IPS DF 4.7 (cell line): Measurements from ENCODE around the gene SESN2.

Experiments used
- DNase-seq: peaks from one replicate; pipeline ENCODE4 v3.0.0-alpha.2; 2013; ENCODE audit warnings: low spot score; ENCODE audit errors: extremely low read depth

SESN2 gene

DNA sequence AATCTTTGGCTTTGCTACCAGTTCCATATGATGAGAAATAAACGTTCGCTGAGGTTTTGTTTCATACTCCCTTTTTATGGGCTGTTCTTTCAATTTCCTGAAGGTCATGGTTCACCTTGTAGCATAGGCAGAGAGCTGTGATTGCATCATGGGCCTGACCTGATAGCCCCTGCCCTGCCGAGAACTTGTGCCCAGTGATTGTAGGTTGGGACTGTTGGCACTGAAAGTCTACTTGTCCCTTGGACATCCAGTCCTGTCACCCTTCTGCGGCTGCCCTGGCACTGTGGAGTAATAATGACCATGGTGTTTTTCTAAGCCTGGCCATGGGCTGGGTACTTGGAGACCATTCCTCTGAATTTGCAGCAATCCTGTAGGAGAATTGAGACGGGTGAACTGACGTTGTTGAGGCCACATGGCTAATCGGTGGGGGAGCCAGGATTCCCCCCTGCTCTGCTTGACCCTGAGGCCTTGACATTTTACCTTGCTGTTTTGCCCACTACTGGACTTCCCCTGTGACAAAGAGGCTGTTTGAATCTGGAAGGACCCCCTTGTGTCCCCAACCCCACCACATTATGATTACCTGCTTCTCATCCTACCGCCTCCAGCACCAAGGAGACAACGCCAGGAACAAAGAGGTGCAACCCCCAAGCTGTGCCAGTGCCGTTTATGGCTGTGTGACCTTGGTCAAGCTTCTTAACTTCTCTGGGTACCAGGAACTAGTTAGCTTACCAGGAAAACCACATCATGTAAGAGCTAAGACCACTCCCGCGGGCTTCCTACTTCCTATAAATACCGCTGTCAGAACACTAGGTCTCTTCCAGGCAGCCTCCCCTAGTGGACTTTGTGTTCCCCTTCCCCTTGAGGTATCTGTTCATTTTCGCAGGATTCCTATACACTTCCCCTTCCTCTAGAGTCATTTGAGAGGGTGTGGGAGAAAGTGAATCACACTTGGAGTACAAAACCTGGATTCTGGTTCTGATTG is 23.4 kb downstream of the SESN2 start:
- DNase-seq: no peak

- no peak for DNase-seq
Measured at GRCh38 chr1:28286111-28286510, 26.8 kb downstream of the SESN2 start.

DNA sequence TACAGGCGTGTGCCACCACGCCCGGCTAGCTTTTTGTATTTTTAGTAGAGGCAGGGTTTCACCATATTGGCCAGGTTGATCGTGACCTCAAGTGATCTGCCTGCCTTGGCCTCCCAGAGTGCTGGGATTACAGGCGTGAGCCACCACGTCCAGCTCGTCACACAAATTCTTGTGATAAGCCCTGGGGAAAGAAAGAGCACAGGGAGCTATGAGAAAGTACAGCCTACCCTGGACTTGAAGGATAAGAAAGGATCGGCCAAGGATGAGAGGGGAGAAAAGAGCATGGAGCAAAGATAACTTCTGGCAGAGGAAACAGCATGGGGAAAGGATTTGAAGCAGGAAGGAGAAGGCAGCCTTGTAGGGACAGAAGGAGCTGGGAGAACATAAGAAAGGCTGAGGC is 29.2 kb downstream of the SESN2 start:
- DNase-seq: no peak

- peak; percentile 46 for DNase-seq
Measured at GRCh38 chr1:28290851-28291250, 31.5 kb downstream of the SESN2 start.

DNA sequence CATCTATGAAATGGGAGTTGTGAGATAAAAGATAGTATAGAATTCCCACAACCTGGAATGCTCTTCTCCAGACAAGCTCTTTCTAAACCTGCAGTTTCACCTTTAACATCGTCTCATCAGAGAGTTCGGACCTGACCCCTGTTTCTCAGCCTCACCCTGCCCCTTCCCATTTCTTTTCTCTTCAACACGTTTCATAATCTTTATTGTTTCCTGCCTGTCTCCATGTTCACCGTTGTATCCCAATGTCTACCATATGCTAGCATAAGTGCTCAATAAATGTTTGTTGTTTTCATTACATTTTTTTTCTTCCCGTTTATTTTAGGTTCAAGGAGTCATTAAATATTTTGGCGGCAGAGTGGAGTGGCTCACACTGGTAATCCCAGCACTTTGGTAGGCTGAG is 32.4 kb downstream of the SESN2 start:
- no peak for DNase-seq

DNA sequence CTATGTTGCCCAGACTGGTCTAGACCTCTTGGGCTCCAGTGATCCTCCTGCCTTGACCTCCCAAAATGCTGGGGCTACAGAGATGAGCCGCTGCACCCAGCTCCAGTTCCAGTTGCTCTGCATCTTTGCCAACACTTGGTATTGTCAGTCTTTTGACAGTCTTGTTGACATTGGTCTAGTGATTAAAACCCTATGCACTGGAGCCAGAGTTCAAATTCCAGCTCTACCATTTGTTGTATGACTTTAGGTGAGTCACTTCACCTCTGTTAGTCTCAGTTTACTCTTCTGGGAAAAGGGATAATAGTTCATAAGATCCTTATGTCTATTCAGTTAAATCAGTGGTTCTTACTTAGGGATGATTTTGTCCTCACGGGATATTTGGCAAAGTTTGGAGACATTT is 36.6 kb downstream of the SESN2 start:
- DNase-seq: no peak

DNA sequence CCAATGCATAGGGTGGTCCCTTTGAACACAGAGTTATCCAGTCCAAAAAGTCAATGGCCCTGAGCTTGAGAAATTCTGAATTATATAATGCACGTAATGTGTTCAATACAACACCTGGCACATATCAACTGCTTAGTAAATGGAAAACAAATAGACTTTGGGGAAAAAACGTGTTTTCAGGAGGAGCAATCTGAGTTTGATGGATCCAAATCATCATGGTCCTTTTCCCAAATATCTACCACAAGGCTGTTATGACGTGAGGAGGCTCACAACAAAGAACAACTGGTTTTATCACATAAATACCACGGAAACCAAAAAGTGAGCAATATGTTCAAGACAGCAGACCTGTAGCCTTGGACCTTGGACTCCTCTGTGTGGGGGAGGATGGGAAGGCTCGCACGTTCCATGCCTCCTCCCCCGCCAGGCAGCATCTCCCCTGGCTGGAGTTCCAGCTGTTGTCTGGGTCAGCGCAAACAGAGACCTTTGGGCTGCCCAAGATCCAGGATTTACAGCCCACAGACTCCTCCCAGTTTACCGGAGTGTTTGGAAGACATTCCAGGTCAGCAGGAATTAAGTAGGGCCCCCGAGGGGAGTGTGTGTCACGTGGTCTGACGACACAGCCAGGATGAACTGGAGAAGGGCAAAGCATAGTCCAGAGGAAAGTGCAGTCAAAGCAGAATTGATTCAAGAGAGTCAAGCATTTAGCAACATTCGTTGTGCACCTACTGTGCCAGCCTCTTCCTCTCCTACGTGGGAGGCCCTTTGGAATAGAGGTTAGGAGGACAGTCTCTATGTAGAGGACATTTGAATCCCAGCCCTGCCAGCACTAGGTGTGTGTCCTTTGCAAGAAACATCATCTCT is 37.3 kb downstream of the SESN2 start:
- peak; percentile 44 for DNase-seq

GRCh38 chr1:28297826-28298225 is 38.5 kb downstream of the SESN2 start:
- DNase-seq: no peak

DNA sequence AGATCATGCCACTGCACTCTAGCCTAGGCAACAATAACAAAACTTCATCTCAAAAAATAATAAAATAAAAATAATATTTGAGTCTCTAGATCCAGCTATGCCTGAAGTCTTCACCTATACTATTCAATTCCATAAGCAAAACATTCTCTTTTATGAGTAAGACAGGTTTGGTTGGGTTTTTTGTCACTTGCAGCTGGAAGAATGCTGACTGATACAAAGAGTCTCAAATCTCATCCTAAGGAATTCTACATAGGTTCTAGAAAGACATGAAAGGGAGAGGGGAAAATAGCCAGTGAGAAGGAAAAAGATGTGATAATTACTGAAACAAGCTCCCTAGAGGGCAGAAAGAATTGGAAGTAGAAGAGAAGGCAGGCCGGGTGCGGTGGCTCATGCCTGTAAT is 39.1 kb downstream of the SESN2 start:
- no peak for DNase-seq

GRCh38 chr1:28301368-28302174 is 42.3 kb downstream of the SESN2 start:
- no peak for DNase-seq

DNA sequence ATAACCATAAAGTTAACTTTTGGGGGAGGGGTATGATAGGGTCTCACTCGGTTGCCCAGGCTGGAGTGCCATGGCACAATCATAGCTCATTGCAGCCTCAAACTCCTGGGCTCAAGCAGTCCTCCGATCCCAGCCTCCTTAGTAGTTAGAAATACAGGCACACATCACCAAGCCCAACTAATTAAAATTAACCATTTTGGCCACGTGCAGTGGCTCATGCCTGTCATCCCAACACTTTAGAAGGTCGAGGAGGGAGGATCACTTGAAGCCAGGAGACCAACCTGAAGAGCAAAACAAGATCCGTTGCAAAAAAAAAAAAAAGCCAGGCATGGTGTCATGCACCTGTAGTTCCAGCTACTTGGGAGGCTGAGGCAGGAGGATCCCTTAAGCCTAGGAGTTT is 42.9 kb downstream of the SESN2 start:
- no peak for DNase-seq

- no peak for DNase-seq
Measured at GRCh38 chr1:28306301-28306949, 47.1 kb downstream of the SESN2 start.

DNA sequence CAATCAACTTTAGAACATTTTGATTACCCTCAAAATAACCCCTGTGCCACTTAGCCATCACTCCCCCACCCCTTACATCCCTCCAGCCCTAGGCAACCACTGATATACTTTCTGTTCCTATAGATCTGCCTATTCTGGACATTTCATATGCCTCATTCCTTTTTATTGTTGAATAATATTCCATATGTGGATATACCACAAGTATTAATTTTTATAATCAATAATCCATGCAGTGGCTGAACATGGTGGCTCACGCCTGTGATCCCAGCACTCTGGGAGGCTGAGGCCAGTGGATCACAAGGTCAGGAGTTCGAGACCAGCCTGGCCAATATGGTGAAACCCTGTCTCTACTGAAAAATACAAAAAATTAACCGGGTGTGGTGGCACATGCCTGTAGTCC is 49.4 kb downstream of the SESN2 start:
- no peak for DNase-seq

DNA sequence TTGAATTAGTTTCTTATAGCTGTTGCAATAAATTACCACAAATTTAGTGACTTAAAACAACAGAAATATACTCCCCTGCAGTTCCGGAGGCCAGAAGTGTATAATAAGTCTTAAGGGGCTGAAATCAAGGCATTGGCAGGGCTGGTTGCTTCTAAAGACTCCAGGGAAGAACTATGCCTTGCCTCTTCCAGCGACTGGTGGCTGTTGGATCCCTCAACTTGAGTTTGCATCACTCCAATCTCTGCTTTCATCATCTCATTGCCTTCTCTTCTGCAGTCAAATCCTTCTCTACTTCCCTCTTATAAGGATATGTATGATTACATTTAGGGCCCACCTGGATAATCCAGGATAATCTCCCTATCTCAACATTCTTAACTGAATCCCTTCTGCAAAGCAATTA is 50.4 kb downstream of the SESN2 start:
- no peak for DNase-seq

GRCh38 chr1:28313702-28314546 is 54.6 kb downstream of the SESN2 start:
- no peak for DNase-seq

DNA sequence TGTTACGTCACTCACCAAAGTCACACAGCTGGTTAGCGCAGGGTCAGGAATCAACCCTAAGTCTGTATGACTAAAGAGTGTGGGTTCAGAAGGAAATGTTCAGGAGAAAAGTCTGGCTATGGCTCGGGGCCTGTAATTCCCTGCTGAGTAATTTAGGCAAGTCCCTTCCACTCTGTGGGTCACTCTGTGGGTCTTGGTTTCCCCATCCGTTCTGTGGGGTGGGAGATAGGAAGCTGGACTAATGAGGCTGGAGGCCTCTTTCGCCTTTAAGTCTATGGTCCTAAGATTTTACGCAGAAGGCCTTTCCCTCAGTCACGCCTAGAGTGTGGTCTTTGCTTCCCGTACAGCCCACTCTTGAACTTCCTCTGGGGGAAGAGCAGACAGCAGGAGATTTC is 55.2 kb downstream of the SESN2 start:
- DNase-seq: no peak

- DNase-seq: no peak
Measured at GRCh38 chr1:28317014-28317413, 57.7 kb downstream of the SESN2 start.

- no peak for DNase-seq
Measured at GRCh38 chr1:28322194-28322593, 62.9 kb downstream of the SESN2 start.

DNA sequence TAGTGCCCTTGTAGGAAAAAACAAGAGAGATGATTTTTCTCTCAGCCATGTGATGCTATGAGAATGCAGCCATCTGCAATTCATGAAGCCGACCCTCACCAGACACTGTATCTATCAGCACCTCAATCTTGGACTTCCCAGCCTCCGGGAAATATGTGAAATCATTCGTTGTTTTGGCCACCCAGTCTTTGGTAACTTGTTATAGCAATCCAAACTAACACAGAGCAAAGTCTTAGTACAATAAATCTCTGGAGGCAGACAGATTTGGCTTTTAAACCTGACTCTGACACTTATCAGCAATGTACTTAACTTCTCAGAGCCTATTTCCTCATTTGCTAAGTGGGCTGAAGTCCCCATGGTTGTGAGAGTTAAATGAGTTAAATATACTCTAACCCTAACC is 64.4 kb downstream of the SESN2 start:
- DNase-seq: no peak

DNA sequence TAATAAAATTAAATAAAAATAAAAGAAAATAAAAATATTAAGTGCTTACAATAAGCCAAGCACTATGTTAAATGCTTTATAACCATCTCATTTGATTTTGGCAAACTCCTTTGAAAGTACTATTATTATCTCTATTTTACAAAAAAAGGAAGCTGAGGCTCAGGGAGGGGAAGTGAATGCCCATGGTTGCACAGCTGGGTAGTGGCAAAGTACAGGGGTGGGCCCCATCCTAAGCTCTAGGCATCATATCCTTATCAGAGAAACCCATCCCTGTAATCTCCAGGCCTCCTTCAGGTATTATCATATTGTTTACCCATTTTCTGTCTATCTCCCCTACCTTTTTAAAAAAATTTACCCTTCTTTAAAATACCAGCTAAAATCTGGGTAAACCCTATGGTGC is 67.2 kb downstream of the SESN2 start:
- DNase-seq: no peak
